Stimulated activated CD4-positive, alpha-beta T cell treated with anti-CD3 and anti-CD28 coated beads, Interleukin-1b, Interleukin-23, amount 100 ng/mL, for 4 hours (primary cell): ENCODE results near the gene TOP2B.

Experiments used
- DNase-seq, 2 donors: peaks; one replicate each; pipeline ENCODE4 v3.0.0-alpha.2; 2020; ENCODE audit warnings: low read depth in 2 of 2

Gene TOP2B

DNA sequence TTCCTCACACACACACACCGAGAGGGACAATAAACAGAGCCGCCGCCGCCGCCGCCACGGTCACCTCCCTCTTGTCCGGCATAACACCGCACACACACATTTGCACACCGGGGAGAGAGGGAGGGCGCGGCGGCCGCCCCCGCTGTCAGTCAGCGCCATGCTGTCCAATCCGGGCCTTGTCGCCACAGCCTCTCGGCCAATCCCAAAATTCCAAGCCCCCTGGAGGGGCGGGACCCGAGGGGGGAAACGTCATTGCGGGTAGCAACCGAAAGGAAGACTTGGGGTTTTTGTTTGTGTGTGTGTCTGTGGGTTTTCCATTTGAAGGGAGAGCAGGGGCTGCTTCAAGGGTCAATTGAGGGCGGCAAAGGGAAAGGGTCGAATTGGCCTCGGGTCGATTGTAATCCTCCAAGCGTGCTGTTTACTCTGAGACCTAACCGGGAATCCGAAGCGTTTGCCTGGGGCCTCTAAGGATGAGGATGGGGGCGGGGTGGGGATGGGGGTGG is at the start of gene TOP2B:
Gene TOP2B, minus strand, starts transcription at position 96 of the 503 bp plus-strand sequence. CDS start 610 bp downstream, outside the sequence.
- DNase-seq = peak; percentile 85 to 86

GRCh38 chr3:25713341-25713985 is 48.8 kb upstream of the TOP2B start:
- no peak for DNase-seq

GRCh38 chr3:25711090-25711489 is 46.4 kb upstream of the TOP2B start:
- DNase-seq = no peak

DNA sequence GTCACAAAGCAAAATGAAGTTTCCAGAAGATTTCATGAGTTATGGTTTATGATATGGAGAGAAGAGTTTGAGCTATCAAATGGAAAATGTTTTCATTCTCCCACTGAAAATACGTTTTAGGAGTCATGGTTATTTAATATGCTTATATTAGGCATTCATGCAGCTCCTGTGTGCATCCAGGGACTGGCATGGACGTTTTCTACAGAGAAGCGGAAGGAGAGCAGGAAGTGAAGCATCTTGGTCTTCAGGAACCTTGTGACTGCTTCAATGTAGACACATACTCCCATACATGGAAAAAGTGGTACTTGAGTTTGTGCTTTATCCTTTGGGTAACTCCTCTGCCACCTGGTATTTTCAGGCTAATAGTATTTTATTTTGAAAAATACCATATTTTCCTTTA is 43.3 kb upstream of the TOP2B start:
- DNase-seq = no peak

GRCh38 chr3:25707268-25707926 is 42.7 kb upstream of the TOP2B start:
- DNase-seq = no peak

DNA sequence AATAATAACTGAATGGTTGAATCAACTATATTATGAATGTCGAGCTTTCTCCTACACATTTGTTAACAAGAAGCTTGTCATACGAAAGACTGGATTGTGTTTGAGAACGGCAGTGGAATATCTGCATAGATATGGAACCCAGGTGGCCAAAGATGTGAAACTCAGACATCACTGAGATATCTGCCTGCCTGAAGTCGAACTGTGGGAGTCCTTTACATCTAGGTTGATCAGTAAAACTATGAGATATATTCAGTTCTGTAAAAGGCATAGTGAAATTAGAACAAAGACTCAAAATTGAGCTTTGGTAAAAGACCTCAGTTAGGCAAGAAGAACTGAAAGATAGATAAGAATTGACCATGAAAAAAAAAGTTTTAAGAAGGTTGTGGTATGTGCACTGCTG is 41.5 kb upstream of the TOP2B start:
- no peak for DNase-seq

DNA sequence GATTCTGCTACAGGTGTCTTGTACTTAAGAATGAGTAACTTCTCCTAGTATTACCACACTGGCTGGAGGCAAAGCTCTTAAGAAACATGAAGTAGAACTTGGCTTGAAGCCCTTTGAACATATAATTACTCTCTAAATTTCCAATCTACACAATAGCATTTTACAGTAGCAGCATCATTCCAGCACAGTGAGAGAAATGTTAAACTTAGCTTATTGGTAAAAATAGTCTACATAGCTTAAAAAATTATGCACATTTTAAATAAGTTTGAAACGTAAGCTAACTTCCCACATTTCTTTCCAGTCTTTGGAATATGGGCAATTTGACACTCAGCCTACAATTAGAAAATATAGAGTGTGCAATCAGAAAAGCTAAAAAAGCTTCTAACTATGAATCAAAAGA is 32.8 kb upstream of the TOP2B start:
- no peak for DNase-seq

- no peak for DNase-seq
These were observed 31.2 kb upstream of the TOP2B start for GRCh38 chr3:25695731-25696420.

DNA sequence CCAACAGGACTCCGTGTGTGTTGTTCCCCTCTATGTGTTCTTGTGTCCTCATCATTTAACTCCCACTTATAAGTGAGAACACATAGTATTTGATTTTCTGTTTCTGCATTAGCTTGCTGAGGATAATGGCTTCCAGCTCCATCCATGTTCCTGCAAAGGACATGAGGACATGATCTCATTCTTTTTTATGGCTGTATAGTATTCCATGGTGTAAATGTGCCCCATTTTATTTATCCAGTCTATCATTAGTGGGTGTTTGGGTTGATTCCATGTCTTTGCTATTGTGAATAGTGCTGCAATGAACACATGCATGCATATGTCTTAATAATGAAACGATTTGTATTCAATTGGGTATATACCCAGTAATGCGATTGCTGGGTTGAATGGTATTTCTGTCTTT is 28.5 kb upstream of the TOP2B start:
- DNase-seq = no peak

DNA sequence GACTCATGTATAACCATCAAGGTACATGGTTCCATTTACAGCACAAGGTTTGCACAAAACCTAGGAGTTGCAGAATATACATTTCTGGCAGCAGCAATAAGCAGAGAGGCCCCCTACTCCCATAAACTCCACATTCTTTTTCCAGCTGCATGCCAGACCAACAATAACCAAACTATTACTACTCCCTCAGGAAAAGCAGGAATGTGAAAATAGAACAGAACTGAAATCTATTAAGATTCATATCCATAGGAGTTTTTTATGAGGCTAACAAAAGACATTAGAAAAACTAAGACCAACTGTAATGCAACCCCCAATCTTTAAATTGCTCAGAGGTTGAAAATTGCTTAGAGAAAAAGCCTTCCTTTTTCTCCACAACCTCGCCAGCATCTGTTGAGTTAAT is 27.6 kb upstream of the TOP2B start:
- DNase-seq = no peak

DNA sequence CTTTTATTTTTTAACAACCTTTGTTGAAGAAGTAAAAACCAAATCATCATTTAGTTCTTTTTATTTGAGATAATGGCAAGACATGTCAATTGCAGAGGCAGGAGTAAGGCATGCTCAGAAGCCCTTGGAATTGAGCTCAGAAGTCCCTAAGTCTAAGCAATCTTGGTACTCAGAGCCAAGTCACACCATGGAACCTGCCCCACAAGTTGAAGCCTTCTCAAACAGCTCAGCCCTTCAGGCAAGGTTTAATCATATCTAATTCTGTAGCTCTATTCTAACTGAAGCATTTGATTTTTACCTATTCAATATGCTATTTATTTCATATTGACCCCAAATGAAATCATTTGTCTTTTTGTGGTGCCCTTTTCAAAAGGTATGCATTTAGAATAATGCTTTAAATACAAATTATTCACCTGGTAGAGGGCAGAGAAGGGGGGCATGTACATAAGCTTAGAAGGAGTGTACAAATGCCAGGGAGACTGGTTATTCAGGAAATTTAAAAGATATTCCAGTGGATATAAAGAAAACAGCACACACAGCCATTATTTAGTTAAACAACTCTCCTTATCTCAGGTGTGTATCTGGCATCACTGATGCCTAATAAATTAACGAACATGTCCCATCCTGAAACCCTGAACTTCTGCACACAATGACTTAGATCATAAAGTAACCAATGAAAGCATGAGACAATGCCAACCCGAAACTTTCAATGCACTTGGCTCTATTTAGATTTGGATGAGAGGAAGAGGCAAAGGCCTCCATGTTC is 26.2 kb upstream of the TOP2B start:
- no peak for DNase-seq

- DNase-seq = no peak
These were observed 24.5 kb upstream of the TOP2B start for GRCh38 chr3:25689226-25689625.

- DNase-seq = no peak
These were observed 23.0 kb upstream of the TOP2B start for GRCh38 chr3:25687742-25688141.

DNA sequence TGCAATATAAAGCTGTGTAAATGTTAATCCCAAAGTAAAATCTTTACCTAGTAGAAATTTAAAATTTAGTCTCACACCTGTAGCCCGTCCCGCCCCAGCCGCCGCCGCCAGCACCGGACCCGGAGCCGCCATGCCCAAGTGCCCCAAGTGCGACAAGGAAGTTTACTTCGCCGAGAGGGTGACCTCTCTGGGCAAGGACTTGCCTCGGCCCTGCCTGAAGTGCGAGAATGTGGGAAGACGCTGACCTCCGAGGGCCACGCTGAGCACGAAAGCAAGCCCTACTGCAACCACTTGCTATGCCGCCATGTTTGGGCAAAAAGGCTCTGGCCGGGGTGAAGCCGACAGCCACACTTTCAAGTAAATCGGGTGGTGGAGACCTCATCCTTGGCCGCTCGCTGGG is 22.1 kb upstream of the TOP2B start:
- no peak for DNase-seq

- no peak for DNase-seq
These were observed 19.2 kb upstream of the TOP2B start for GRCh38 chr3:25683882-25684281.

GRCh38 chr3:25683410-25683809 is 18.7 kb upstream of the TOP2B start:
- no peak for DNase-seq

DNA sequence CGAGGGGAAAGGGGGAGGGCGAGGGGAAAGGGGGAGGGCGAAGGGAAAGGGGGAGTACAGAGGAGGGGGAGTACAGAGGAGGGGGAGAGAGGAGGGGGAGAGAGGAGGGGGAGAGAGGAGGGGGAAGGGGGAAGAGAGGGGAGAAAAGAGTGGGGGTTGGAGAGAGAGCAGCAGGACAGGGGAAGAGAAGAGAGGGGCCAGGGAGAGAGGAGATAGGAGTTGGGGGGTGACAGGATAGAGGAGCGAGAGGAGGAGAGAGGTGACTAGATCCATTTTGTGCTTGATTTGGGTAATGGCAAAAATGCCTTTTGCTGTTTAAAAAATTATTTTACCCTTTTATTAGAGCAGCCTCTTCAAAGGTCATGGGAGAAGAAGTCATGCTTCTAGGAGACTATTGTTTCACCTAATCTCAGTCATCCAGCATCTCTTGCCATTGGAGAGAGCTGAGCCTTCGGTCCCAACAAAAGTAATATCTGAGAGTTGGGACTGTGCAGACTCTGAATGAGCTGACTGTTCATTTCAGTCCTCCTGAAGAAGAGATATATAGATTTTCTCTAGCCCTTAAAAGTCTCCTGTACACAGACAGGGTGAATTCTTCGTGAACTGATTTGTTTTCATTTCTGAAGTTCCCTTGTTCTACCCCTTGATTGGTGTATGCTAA is 15.1 kb upstream of the TOP2B start:
- no peak for DNase-seq

DNA sequence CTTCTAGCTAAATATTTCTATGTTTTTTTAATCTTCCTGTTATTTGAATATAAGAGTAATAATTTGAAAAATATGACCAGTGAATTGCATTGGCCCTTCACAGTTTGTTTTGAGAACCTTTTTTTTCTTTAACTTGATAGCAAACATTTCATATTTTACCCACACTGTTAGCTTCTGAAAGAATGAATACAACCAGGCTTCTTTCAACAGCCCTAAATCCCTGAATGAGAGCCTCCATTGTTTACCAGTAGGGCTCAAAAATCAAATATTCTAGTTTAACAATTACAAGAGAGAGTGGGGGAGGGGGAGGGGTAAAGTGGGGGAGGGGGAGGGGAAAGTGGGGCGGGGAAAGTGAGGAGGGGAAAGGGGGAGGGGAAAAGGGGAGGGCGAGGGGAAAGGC is 14.5 kb upstream of the TOP2B start:
- no peak for DNase-seq

GRCh38 chr3:25678581-25678980 is 13.9 kb upstream of the TOP2B start:
- no peak for DNase-seq

DNA sequence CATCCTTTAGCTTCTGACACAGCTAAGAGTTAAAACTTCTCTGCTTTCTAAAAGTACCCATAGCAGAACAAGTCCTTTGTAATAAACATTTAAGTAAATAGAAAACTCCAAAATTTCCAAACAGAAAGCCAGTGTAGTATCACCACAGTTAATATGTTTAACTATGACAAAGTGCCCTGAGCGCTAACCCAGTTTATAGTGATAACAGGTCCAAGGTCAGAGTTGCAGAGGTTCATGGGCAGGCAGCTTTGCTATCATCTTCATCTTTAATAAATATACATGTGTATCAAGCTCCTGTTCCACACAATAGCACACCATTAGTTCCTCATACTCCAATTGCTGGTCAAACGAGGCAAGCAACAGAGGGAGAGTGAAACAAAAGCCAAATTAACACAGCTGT is 12.4 kb upstream of the TOP2B start:
- no peak for DNase-seq

- no peak for DNase-seq
These were observed 10.0 kb upstream of the TOP2B start for GRCh38 chr3:25674670-25675069.
